GM23338 (cell line): Measurements from ENCODE around the gene CYP4F22. TPM values are rescaled to one million over a fixed set of nuclear protein-coding genes. Genes with fewer than 3 reads are reported as not detected.

ENCODE experiments used
- ATAC-seq: fragments of 200-7000 bp; cut with Tn5 transposase; 3 replicates; pipeline ENCODE4 v1.9.1; 2020
- DNase-seq: peaks from one replicate; pipeline ENCODE4 v3.0.0-alpha.2; 2015; ENCODE audit warnings: low spot score
- H2AFZ ChIP-seq: fragments of 200-600 bp; sonication (generic); 2 replicates; pipeline ENCODE4 v1.8.0; 2016; ENCODE audit warnings: antibody characterized with exemption, mild to moderate bottlenecking, moderate library complexity
- H3F3A ChIP-seq: fragments of 200-600 bp; sonication (generic); replicated peaks from 2 replicates; pipeline ENCODE4 v1.8.0; 2017; ENCODE audit warnings: antibody characterized with exemption, mixed run types, low read depth
- H3K27ac ChIP-seq: fragments of 200-600 bp; sonication (generic); 2 replicates; pipeline ENCODE4 v1.6.1; 2016; ENCODE audit warnings: low read depth
- H3K27me3 ChIP-seq: fragments of 200-600 bp; sonication (generic); 2 replicates; pipeline ENCODE4 v1.8.0; 2016; ENCODE audit warnings: mild to moderate bottlenecking, mixed run types, moderate library complexity; ENCODE audit not compliant: insufficient read depth
- H3K36me3 ChIP-seq: fragments of 200-600 bp; sonication (generic); 2 replicates; pipeline ENCODE4 v1.8.0; 2016; ENCODE audit warnings: mild to moderate bottlenecking; ENCODE audit not compliant: insufficient read depth
- H3K4me1 ChIP-seq: fragments of 200-600 bp; sonication (generic); 2 replicates; pipeline ENCODE4 v1.8.0; 2016; ENCODE audit warnings: mild to moderate bottlenecking, moderate library complexity; ENCODE audit not compliant: insufficient read depth
- H3K4me2 ChIP-seq: fragments of 200-600 bp; sonication (generic); 2 replicates; pipeline ENCODE4 v1.7.1; 2017; ENCODE audit warnings: mixed run types
- H3K4me3 ChIP-seq: fragments of 200-600 bp; sonication (generic); 2 replicates; pipeline ENCODE4 v1.6.1; 2016; ENCODE audit warnings: mixed run types
- H3K79me2 ChIP-seq: fragments of 200-600 bp; sonication (generic); replicated peaks from 2 replicates; pipeline ENCODE4 v1.8.0; 2017; ENCODE audit warnings: mild to moderate bottlenecking; ENCODE audit not compliant: insufficient read depth
- H3K9me2 ChIP-seq: fragments of 200-600 bp; sonication (generic); 2 replicates; pipeline ENCODE4 v1.8.0; 2017; ENCODE audit not compliant: insufficient read depth
- H4K20me1 ChIP-seq: fragments of 200-600 bp; sonication (generic); replicated peaks from 2 replicates; pipeline ENCODE4 v1.8.0; 2017; ENCODE audit warnings: mild to moderate bottlenecking; ENCODE audit not compliant: insufficient read depth
- H3K27ac Mint-ChIP-seq: 2 replicates; pipeline ENCODE4 v1.8.0; 2020; ENCODE audit warnings: inconsistent platforms, mild to moderate bottlenecking, moderate library complexity, mixed read lengths
- H3K27me3 Mint-ChIP-seq: 3 replicates; pipeline ENCODE4 v1.8.0; 2022; ENCODE audit warnings: low read depth, mild to moderate bottlenecking, moderate library complexity, mixed read lengths, inconsistent platforms; ENCODE audit not compliant: insufficient read depth, poor library complexity
- H3K36me3 Mint-ChIP-seq: 3 replicates; pipeline ENCODE4 v1.8.0; 2021; ENCODE audit warnings: low read depth, mild to moderate bottlenecking, inconsistent platforms, moderate library complexity, mixed read lengths
- H3K4me1 Mint-ChIP-seq: 3 replicates; pipeline ENCODE4 v1.8.0; 2020; ENCODE audit warnings: mild to moderate bottlenecking, inconsistent platforms, mixed read lengths
- H3K4me3 Mint-ChIP-seq: 3 replicates; pipeline ENCODE4 v1.8.0; 2021; ENCODE audit warnings: moderate library complexity, mild to moderate bottlenecking, inconsistent platforms, mixed read lengths
- H3K9me3 Mint-ChIP-seq: 3 replicates; pipeline ENCODE4 v1.8.0; 2020; ENCODE audit warnings: moderate library complexity, mild to moderate bottlenecking, inconsistent platforms, mixed read lengths
- CREB1 ChIP-seq: fragments of 250-450 bp; sonication (Bioruptor Pico); IDR thresholded peaks from 2 replicates; pipeline ENCODE4 v1.5.0; 2020; ENCODE audit warnings: low read depth, mild to moderate bottlenecking, moderate library complexity
- EZH2 ChIP-seq: fragments of 200-600 bp; sonication (generic); IDR thresholded peaks from one replicate; pipeline ENCODE4 v1.8.0; 2017; ENCODE audit warnings: antibody characterized with exemption, mild to moderate bottlenecking, low read depth; ENCODE audit not compliant: unreplicated experiment
- EZH2phosphoT487 ChIP-seq: fragments of 200-600 bp; sonication (generic); IDR thresholded peaks from one replicate; pipeline ENCODE4 v1.8.1; 2018; ENCODE audit warnings: antibody characterized with exemption; ENCODE audit not compliant: unreplicated experiment
- NANOG ChIP-seq: IDR thresholded peaks from 2 replicates; pipeline ENCODE4 v1.6.1; 2016; ENCODE audit warnings: antibody characterized with exemption, borderline replicate concordance
- POLR2AphosphoS5 ChIP-seq: IDR thresholded peaks from 2 replicates; pipeline ENCODE4 v1.6.1; 2016; ENCODE audit warnings: antibody characterized with exemption, low read depth
- STAT1 ChIP-seq: IDR thresholded peaks from one replicate; pipeline ENCODE4 v1.6.1; 2016; ENCODE audit warnings: antibody characterized with exemption; ENCODE audit not compliant: unreplicated experiment
- ZNF462 ChIP-seq: fragments of 250-450 bp; sonication (Bioruptor Pico); IDR thresholded peaks from 2 replicates; pipeline ENCODE4 v1.5.0; 2020; ENCODE audit warnings: mild to moderate bottlenecking, moderate library complexity
- polyA plus RNA-seq: library from polyadenylated mRNA; unstranded; fragments of >200 nt; fragmentation: Nextera tagmentation; extraction: Ambion mirVana; gene quantifications from 2 replicates; pipeline ENCODE4 v1.2.1, GENCODE V29; 2016
- total RNA-seq: library from RNA; depleted of rRNA; stranded (reverse); fragments of >200 nt; shearing (Covaris generic); gene quantifications from 2 replicates; pipeline ENCODE4 v1.2.3, GENCODE V29; 2014
- TF ChIP-seq, protein P1 (sequence below): IDR thresholded peaks from 2 replicates; pipeline ENCODE4 v1.6.1; 2016; ENCODE audit warnings: antibody characterized with exemption
- TF ChIP-seq, protein P2 (sequence below), 2 experiments: fragments of 200-600 bp in 1 of 2; sonication (generic) in 1 of 2; conservative IDR thresholded peaks; 2 replicates each; pipeline versions ENCODE4 v1.5.1 to v1.6.1; 2016 to 2017; ENCODE audit warnings: antibody characterized with exemption in 2 of 2, low read depth in 2 of 2, mild to moderate bottlenecking in 2 of 2, moderate library complexity in 1 of 2

The CYP4F22 gene
- total and polyA plus RNA-seq, 2 experiments from 2014 or later: 0.24 to 1.5 TPM

- TF ChIP-seq ZNF462 (CRISPR knock-in tag): no peak
- no peak for TF ChIP-seq EZH2phosphoT487
- no peak for TF ChIP-seq NANOG
- no peak for TF ChIP-seq CREB1
- TF ChIP-seq, protein P1, sequence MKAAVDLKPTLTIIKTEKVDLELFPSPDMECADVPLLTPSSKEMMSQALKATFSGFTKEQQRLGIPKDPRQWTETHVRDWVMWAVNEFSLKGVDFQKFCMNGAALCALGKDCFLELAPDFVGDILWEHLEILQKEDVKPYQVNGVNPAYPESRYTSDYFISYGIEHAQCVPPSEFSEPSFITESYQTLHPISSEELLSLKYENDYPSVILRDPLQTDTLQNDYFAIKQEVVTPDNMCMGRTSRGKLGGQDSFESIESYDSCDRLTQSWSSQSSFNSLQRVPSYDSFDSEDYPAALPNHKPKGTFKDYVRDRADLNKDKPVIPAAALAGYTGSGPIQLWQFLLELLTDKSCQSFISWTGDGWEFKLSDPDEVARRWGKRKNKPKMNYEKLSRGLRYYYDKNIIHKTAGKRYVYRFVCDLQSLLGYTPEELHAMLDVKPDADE: no peak
- no peak for TF ChIP-seq EZH2
- no peak for TF ChIP-seq STAT1
- TF ChIP-seq POLR2AphosphoS5: no peak
These were observed 41.3 kb downstream of the CYP4F22 start (continued) for GRCh38 chr19:15549581-15549980.

DNA sequence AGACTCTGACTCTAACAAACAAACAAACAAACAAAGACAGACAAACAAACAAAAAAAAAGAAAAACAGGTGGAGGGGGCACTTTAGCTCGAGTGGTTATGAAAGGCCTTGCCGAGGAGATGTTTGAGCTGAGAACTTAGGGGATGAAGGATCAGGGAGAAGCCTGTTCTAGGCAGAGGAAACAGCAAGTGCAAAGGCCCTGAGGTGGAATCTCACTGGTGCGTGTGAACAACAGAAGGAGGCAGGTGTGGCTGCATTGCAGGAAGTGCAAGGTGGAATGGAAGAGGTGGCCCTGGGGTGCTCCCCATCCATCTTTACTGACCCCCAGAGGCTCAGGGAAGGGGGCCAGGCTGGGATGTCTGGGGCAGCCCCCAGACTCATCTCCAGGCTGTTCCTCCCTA, 41.9 kb downstream of the CYP4F22 start:
- no peaks in the 10 kb centered on the region for H3K79me2 ChIP-seq
- DNase-seq: no peak
- Mint-ChIP-seq H3K36me3 (peaks cover 23% of the 10 kb centered on the region), H3K4me1 (no peaks in the 10 kb centered on the region), H3K27ac (no peak overlapping the region), H3K9me3 (peaks cover 64% of the 10 kb centered on the region), H3K4me3 (no peak overlapping the region), H3K27me3 (peaks cover 11% of the 10 kb centered on the region)
- no peak overlapping the region for H3K4me2 ChIP-seq
- no peak overlapping the region for H3K27ac ChIP-seq
- H4K20me1 ChIP-seq: no peaks in the 10 kb centered on the region
- no peak overlapping the region for H3K4me3 ChIP-seq
- ATAC-seq: no peak
- H3K4me1 ChIP-seq: no peaks in the 10 kb centered on the region
- no peaks in the 10 kb centered on the region for H3K9me2 ChIP-seq
- H3K36me3 ChIP-seq: no peaks in the 10 kb centered on the region
- H2AFZ ChIP-seq: no peak overlapping the region
- no peaks in the 10 kb centered on the region for H3F3A ChIP-seq
- no peaks in the 10 kb centered on the region for H3K27me3 ChIP-seq
- TF ChIP-seq EZH2: no peak
- TF ChIP-seq STAT1: no peak
- TF ChIP-seq EZH2phosphoT487: no peak
- TF ChIP-seq, protein P2, sequence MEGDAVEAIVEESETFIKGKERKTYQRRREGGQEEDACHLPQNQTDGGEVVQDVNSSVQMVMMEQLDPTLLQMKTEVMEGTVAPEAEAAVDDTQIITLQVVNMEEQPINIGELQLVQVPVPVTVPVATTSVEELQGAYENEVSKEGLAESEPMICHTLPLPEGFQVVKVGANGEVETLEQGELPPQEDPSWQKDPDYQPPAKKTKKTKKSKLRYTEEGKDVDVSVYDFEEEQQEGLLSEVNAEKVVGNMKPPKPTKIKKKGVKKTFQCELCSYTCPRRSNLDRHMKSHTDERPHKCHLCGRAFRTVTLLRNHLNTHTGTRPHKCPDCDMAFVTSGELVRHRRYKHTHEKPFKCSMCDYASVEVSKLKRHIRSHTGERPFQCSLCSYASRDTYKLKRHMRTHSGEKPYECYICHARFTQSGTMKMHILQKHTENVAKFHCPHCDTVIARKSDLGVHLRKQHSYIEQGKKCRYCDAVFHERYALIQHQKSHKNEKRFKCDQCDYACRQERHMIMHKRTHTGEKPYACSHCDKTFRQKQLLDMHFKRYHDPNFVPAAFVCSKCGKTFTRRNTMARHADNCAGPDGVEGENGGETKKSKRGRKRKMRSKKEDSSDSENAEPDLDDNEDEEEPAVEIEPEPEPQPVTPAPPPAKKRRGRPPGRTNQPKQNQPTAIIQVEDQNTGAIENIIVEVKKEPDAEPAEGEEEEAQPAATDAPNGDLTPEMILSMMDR (conservative IDR thresholded peaks at IDR 0.05; ENCODE audit: low read depth in 2 of 2): no peak
- TF ChIP-seq CREB1: no peak
